Fibroblast of skin of left quadriceps (primary cell): ENCODE measurements around the gene MANEAL.
A peak's percentile ranks its signal among the peaks of the same experiment; 100 is the strongest.
"Not testable (repeated sequence)": the region's sequence is repeated elsewhere in the genome, so short reads cannot be mapped to it uniquely, and the experiment has no call there.

Source experiments
- DNase-seq, 2 experiments: peaks; one replicate each; pipeline ENCODE4 v3.0.0-alpha.2; 2013; ENCODE audit warnings: low read depth in 2 of 2

Gene MANEAL, protein sequence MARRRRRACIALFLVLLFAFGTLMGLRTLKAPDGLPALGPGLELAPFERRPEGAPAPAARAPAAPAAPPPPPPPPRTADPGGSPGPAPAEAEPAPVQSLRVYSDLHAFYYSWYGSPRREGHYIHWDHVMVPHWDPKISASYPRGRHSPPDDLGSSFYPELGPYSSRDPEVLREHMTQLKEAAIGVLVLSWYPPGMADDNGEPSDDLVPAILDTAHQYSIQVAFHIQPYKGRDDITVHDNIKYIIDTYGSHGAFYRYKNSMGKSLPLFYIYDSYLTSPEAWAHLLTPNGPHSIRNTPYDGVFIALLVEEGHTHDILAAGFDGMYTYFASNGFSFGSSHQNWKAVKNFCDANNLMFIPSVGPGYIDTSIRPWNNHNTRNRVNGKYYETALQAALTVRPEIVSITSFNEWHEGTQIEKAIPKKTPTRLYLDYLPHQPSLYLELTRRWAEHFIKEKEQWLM

DNA sequence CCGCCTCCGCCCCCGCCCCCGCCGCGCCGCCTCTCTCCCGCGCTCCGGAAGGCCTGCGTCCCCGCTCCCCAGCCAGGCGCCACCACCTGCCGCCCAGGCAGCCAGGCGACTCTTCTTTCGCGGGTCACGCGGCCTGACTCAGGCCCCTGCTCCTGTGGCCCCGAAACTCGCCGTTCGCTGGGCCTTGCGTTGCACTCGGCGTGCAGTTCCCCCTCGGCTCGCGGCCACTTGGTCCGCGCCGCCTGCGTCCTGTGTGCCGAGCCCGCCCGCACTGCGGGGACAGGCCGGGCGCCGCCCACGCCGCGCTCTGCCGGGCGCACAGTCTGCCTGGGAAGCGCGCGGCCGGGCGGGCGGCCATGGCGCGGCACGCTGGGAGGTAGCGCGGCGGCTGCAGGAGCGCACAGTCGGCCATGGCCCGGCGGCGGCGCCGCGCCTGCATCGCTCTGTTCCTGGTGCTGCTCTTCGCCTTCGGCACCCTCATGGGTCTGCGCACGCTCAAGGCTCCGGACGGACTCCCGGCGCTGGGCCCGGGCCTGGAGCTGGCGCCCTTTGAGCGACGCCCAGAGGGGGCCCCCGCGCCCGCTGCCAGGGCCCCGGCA is at the start of gene MANEAL:
Gene MANEAL, plus strand, starts transcription at position 75 of the 599 bp plus-strand sequence. Its CDS starts 336 bp downstream, at position 411.
- DNase-seq, result no peak

DNA sequence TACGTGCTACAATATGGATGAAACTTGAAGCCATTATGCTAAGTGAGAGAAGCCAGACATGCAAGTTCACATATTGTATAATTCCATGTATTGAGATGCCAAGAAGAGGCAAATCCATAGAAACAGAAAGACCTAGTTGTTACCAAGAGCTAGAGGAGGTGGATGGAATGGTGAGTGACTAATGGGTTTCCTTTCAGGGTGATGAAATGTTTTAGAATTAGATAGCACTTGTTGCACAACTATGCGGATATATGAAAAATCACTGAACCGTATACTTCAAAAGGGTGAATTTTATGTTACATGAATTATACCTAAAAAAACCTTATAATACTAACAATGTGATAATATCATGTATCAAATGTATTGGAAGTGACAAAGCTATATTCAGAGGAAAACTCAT is 46.8 kb upstream of the MANEAL start:
- DNase-seq, result no peak

DNA sequence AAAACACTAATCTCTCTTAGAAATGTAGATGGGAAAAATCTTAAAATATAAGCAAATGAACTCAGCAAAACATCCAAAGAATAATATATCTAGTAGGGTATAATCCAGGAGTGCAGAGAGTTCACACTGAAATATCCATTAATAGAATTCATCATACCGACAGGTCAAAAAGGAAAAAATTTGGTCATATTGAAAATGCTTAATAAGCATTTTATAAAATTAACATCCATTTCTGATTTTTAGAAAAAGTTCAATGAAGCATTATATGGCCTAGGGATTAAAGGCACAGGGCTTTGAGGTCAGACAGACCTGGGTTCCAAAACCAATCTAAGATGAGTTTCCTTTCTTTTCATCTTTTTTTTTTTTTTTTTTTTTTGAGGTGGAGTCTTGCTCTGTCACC is 45.1 kb upstream of the MANEAL start:
- DNase-seq, result no peak

DNA sequence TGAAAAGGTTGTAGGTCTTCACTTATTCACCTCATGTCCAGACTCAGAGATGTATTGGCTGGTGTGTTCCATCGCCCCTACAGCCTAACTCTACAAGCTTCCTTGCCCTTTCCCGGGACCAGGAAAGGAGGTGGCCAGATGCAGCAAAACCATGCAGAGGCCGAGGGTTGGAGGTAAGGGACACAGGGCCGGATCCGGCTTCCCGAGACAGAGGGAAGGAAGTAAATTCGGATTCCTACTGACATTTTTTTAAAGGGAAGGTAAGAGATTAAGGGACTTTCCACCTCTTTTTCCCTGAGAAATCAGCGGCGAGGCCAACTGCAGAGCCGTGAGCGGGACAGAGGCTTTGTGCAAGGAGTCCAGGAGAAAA is 41.4 kb upstream of the MANEAL start:
- DNase-seq, result no peak

DNA sequence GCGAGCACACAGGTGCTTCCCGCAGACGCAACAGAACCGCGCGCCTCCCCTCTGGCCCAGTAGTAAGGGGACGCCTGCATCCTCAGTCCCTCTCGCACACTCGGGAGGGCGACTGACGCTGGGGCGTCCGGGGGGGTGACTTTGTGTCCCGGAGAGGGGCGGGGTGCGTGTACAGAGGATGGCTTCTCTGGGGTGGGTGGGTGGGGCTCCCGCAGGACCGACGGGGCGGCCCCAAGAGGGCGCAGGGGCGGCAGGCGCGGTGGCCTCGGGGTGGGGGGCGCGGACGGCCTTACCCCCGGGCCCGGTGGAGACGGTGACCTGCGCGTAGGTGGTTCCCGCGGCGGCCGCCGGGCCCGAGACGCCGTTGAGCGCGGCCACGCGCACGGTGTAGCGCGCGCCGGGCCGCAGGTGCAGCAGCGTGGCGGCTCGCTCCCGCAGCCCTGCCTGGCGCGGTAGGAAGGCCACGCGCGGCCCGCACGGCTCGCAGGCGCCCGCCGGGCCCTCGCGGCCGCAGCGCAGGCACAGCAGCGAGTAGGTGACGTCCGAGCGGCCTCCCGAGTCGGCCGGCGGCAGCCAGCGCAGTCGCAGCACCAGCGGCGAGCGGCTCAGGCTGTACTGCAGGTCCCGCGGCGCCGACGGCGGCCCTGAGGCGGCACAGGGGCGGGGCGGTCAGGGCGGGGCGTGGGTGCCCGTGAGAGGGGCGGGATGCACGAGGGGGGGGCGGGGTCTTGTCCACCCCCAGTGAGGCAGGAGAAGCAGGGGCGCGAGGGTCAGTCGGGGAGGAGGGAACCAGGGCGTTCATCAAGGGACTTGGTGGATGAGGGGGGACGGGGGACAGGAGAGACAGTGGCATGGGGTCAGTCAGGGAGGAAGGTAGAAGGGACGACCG is 40.8 kb upstream of the MANEAL start:
- no peak for DNase-seq

DNA sequence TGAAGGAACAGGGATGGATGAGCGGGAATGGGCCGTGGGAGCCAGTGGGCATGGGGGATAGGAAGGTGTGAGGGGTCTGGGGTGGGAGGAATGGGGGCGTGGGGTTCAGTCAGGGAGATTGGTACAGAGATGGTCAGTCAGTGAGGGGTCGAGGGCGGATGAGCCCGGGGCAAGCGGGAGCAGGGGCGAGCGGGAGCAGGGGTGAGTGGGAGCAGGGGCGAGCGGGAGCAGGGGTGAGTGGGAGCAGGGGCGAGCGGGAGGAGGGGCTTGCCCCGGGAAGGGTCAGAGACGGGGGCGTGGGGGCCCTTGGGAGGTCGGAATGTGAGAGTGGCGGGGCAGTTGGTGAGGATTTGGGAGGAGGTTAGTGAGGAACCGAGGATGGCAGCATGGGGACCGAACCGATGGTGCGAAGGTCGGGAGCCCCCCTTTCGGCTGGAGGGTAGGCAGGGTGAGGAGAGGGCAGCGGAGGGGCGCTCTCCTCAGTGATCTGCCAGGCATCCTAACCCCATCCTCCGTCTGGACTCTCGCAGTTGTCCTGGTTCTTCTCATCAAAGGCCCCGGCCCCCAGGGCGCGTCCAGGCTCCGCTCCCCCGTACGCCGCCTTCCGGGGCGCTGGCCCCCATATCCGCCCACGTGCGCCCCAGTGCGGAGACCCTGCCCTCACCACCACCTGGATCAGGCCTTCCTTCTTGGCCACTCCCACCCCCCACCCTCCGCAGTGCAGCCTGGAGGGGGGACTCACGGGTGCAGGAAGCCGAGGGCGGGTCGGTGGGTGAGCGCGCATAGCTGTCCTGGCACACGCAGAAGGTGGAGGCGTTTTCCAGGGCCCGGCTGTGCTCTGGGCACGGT is 40.0 kb upstream of the MANEAL start:
- no peak for DNase-seq

DNA sequence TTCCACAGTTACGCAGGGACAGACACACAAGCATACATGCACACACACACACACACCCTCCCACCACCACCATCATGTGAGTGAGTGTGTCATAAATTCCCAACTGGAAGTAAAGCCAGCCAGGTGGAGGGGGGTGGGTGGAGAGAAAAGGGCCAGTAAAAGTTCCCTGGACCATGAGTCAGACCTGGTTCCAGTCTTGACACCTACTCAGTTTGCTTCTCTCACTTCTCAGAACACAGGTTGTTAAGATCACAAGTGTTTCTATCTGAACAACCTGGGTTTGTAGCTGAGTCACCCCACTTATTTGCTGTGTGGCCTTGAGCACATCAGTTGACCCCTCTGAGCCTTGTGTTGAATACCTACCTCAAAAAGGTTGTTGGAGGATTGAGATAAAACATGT is 38.4 kb upstream of the MANEAL start:
- no peak for DNase-seq

DNA sequence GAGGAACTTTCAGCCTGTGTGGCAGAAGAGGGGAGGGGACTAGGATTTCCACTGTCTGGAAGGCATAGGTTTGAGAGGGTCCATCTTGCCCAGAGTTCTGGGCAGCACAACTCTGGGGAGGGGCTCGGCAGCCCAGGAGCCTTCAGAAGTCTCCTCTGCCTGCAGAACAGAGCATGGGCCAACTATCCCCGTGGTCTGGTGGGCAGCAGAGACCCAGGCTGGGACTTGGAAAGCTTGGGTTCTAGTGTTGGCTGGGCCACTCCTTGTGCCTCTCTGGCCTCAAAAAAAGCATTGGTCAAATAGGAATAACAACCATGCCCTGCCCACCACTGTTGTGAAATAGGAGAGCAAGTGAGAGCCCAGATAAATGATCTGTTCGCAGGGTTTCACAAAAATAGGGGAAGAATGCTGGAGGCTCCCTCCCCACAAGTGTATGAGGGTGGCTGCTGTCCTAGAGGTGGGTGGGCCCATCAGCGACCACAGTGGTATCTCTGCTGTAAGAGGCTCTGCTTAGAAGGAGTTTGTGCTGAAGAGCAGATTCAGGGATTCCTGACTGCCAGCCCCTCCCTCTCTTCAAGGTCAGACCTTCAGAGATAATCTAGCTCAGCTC is 37.6 kb upstream of the MANEAL start:
- no peak for DNase-seq

DNA sequence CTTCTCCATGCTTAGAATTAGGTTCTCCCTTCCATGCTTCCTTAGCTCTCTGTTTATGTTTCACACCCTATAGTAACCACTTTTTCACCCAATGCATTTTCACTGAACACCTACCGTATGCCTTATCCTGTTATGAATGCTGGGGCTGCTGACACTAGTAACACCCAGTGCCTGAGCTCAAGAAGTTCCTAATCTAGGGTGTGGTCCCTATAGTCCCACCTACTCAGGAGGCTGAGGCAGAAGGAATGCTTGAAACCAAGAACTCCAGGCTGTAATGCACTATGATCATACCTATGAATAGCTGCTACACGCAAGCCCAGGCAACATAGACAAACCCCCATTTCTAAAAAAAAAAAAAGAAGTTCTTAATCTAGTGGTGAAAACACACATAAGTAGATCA is 34.2 kb upstream of the MANEAL start:
- DNase-seq, result no peak

DNA sequence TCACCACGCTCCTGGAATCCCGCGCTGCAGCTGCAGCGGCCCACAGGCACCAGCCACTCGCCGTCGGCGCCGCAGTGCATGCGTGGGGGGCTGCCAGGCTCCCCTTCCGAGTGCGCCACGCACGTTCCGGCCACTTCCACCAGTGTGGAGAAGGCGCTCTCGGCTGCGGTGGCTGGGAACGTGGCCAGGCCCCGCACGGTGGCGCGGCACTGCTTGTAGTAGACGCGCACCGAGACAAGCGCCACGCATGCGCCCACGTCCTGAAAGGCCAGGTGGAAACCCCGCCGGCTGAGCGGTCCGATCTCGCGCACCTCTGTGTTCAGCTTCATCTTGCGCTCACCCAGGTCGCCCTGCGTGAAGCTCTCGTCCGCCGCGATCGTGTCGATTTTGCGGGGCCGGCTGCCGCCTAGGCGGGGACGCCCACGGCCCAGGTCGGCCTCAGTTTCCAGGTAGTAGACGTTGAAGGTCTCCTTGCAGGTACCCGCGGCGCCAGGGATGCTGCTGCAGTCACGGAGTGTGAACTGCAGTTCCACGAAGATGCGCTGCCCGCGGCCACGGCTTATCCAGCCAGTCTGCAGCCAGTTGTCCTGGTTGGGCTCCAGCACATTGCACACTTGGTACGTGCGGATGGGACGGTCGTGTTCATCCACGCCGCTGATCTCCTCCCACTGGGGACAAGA is 32.1 kb upstream of the MANEAL start:
- DNase-seq, result no peak

DNA sequence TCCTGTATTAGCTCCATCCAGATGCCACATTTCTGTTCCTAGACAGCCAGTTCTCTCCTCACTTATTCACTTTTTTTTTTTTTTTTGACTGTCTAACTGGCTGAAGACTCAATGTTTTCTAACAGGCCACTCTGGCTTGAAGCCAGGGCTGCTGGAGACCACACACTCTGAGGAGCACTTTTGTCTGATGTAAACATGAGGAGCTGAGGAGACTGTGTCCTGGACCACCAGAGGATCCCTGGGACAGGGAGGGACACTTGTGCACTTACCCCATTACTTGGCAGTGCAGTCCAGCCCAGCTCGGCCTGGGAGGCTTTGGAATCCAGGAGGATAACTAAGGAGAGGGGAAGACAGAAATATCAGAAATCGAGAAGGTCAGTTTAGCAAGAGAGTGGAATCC is 31.1 kb upstream of the MANEAL start:
- no peak for DNase-seq

DNA sequence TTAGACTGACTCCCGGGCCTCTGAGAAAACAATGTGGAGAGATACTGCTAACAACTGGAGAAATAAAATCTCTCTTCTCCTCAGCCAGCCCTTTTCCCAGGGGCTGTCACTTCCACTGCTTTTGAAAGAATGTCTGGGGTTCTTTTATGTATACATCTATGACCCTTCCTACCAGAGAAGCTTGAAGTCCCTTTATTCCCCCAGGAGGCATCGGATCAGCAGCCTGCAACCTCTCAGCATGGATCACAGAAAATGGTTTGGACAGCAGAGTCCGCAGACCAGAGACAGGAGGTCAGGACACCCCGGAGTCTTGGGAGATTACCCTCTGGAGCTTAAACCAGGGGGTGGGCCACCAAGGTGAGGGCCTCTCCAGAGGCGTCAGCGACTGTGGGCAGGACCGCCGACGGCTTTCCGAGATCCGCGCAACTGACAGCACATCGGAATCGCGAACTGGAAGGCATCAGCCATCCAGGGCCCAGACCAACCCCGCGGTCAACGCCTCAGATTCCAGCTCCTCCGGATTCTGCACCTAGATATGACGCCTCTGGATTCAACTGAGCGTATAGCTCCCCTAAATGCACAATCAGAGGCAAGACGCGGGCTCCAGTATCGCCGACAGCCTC is 29.7 kb upstream of the MANEAL start:
- no peak for DNase-seq

DNA sequence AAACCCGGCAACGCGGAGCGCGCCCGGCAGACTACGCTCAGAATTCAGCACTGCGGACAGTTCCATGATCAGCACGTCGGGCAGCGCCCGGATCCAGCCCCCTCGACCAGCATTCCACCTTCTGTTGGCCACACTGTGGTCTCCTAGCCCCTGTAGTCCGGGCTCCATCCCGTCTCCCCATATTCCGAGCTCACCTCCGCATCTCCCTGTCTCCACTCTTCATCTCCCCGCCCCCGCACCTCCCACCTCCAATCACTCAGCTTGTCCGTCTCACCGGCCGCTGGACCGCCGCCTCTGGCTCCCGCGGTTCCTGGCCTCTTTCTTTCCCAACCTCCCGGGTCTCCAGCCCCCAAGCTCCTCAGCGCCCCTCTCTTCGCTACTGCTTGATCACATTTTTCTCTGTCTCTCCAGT is 29.2 kb upstream of the MANEAL start:
- peak; percentile 9 to 14 for DNase-seq

DNA sequence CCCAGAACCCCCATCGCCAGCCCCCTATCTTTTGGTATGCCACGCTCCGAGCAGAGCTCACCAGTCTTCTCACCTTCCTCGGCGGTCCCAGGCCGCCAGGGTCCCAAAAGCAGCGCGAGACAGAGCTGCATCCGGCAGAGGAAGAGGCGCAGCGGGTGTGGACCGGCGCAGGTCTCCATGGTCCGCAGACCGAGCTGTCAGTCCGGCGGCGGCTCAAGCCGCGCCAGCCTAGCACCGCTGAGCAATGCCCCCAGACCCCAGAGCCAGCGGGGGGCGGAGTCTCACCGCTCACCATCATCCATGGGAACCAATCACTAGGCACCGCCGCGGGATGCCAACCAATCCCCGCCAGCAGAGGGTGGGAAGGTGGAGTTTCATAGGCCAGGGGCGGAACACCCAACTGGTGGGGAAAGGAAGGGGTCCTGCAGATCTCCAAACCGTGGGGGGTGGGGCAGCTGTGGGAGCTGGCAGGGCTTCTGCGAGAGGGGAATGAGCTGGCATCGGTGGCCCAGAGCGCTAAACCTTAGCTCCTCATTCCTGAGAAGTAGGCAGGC is 28.7 kb upstream of the MANEAL start, which contains the start of gene EPHA10:
Gene EPHA10, minus strand, starts transcription at position 233 of the 554 bp plus-strand sequence. Its CDS starts 54 bp downstream, at position 179.
- no peak for DNase-seq

DNA sequence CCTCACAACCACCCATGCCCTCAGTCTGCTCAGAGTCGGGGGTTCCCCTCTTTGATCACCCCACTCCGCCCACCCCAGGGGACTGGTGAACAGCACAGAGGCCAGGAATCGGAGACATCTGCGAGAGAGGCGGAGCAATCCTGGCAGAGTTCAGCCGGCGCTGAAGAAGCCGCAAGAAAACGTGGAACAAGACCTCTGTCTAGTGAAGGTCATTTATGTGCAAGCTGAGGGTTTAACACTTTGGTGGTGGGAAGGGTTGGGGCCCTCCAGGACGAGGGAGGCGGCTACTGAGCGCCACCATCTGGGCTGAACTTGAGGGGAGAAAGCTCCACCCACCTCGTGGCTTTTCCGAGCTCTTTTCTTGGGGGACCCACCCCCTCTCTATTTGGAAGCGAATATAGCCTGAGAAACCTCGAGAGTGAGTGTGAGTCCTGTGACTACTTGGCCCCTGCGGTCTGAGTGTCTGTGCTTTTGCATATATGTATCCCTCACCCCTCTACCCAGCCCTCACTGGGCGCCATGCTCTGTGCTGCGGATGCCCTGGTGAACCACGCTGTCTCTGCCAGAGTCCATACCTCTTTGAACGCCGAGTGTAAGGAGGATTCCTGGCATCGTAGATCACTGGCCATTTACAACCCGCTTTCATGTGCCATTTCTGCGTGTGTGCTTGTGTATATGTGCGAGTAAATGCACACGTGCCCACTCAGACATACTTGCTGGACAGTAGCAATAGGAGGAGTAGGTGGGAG is 27.6 kb upstream of the MANEAL start:
- no peak for DNase-seq

DNA sequence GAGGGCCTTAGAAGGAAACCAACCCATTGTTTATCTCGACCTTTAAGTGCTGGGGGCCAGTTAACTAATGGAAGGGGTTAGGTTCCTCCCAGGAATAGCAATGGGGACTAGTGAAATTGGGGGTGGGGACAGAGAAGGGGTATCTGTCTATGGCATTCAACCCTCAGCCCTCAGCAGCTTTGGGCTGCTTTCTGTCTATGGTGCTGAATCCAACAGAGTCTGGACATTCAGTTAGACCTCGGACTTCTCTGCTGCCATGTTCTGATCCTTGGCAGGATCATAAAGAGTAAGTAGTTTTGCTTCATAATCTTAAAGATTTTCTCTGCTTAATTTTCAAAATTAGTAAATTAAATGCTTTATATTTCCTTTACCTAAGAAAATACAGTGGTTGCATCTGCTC is 26.2 kb upstream of the MANEAL start:
- DNase-seq, result no peak

DNA sequence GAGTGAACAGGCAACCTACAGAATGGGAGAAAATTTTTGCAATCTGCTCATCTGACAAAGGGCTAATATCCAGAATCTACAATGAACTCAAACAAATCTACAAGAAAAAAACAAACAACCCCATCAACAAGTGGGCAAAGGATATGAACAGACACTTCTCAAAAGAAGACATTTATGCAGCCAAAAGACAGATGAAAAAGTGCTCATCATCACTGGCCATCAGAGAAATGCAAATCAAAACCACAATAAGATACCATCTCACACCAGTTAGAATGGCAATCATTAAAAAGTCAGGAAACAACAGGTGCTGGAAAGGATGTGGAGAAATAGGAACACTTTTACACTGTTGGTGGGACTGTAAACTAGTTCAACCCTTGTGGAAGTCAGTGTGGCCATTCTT is 22.2 kb upstream of the MANEAL start:
- DNase-seq, result not testable (repeated sequence)

DNA sequence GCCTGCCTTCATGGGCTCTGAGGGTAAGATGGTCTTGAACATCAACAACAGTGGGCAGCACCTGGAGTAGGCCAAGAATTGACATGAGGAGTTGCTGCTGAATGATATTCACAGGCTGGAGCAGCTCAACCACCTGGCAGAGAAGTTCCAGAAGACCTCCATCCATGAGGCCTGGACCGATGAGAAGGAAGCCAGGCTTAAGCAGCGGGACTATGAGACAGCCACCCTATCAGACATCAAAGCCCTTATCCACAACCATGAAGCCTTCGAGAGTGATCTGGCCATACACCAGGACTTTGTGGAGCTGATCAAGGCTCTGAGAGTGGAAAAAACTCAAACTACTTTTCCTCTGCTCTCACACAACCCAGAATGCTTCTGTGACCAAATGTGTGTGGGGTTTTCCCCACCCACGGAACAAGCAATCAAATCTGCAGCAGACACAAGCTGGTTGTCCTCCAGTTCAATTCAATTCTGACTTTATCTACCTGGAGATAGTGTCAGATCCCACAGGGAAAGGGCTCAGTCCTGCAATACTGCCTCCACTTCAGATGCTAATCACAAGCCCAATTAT is 16.6 kb upstream of the MANEAL start:
- DNase-seq, result no peak
